Activated CD8-positive, alpha-beta memory T cell treated with anti-CD3 and anti-CD28 coated beads, Interleukin-2, amount 50 U/mL, for 1 hour (primary cell): Measurements from ENCODE around the gene SETDB2.

Source experiments
- DNase-seq: peaks from one replicate; pipeline ENCODE4 v3.0.0-alpha.2; 2020; ENCODE audit errors: extremely low read depth

The SETDB2 gene

GRCh38 chr13:49472186-49472585, 28.1 kb downstream of the SETDB2 start:
- DNase-seq = no peak

DNA sequence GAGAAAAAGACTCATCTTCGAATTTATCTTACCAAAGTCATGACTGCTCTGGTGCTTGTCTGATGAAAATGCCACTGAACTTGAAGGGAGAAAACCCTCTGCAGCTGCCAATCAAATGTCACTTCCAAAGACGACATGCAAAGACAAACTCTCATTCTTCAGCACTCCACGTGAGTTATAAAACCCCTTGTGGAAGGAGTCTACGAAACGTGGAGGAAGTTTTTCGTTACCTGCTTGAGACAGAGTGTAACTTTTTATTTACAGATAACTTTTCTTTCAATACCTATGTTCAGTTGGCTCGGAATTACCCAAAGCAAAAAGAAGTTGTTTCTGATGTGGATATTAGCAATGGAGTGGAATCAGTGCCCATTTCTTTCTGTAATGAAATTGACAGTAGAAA, 32.5 kb downstream of the SETDB2 start:
- DNase-seq = no peak

GRCh38 chr13:49481788-49482187, 37.7 kb downstream of the SETDB2 start:
- DNase-seq = no peak

DNA sequence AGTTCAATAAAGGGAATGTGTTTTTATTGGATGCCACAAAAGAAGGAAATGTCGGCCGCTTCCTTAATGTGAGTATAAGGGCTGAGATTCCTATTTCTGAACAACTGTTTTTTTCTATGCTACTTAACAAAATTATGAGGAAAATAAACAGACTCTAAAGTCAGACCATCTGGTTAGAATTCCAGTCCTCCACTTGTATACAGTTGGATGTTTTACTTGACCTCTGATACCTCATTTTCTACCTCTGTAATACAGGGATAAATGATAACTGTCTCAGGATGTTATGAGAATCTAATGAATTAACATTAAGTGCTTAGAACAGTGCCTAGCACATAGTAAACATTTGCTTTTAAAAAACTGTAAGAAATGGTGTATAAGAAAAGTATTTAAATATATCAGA, 44.5 kb downstream of the SETDB2 start:
- DNase-seq = no peak

- no peak for DNase-seq
These were observed 50.6 kb downstream of the SETDB2 start for GRCh38 chr13:49494645-49495044.

DNA sequence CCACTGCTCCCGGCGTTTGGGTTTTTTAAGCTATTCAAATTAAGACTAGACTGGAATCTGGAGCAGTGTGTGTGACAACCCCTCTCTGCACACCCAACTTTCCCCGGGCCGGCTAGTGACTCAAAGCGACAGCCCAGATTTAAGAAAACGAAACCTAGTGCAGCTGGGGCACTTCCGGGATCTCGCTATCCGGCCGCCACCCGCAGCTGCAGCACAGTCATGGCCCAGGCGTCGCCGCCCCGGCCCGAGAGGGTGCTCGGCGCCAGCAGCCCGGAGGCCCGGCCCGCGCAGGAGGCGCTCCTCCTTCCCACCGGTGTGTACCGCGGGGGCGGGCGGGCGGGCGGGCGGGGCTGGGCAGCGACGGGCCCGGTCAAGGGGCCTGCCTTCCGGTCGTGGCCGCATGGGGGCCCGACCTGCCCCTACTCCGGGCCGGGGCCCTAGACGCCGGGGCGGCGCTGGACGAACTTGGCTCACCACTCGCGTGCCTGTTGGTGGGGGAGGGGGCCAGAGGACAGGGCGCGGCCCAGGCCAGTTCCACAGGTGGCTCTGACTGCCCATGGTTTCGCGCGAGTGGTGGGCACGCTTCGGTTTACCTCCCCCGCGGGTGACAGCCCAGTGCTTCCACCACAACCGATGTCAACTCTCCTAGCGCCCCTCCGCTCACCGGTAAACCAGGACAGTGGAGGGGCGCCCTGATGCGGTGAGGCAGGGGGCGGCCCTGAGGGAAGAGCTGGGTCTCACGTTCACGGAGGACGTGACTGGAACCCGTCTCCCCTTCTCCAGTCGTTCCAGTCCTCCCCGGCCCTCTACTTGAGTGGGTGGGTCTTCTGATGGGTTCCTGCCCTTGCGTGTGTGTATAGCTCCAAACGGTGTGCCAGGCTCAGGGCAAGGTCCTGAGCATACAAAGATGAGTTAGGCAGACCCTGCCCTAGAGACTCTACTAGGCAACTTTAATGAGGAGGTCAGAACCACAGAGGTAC, 52.0 kb downstream of the SETDB2 start, which contains the start of gene PHF11:
TSS of gene PHF11 (plus strand) at position 171 of the 980 bp plus-strand sequence. CDS start at position 220, 49 bp downstream.
- DNase-seq = peak; percentile 71

- peak; percentile 30 for DNase-seq
These were observed 52.8 kb downstream of the SETDB2 start for GRCh38 chr13:49496837-49497236.

DNA sequence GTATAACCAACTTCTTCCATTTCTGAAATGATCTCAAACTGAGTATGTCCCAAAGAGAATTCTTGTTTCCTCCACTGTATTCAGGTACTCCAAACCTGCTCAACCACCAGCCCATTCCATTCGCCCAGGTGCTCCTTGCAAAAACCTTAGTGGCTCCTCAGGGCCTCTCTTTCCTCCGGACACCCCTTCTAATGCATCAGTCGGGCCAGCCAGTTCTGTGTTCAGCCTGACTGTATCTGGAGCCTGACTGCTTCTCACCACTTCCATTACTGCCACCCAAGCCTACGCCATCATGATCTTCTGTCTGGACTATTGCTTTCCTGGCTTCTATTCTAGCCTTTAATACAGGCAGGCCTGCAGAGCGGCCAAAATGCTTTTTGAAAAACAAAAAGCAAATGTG, 53.2 kb downstream of the SETDB2 start:
- DNase-seq = no peak

DNA sequence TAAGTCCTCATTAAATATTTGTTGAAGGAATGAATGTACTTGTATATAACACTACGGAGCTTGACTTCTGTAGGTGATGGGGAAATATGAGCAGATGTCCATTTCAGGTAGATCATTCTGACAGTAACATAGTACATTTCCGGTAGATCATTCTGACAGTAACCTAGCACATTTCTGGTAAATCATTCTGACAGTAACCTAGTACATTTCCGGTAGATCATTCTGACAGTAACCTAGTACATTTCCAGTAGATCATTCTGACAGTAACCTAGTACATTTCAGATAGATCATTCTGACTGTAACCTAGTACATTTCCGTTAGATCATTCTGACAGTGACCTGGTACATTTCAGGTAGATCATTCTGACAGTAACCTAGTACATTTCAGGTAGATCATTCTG, 54.1 kb downstream of the SETDB2 start:
- DNase-seq = no peak

DNA sequence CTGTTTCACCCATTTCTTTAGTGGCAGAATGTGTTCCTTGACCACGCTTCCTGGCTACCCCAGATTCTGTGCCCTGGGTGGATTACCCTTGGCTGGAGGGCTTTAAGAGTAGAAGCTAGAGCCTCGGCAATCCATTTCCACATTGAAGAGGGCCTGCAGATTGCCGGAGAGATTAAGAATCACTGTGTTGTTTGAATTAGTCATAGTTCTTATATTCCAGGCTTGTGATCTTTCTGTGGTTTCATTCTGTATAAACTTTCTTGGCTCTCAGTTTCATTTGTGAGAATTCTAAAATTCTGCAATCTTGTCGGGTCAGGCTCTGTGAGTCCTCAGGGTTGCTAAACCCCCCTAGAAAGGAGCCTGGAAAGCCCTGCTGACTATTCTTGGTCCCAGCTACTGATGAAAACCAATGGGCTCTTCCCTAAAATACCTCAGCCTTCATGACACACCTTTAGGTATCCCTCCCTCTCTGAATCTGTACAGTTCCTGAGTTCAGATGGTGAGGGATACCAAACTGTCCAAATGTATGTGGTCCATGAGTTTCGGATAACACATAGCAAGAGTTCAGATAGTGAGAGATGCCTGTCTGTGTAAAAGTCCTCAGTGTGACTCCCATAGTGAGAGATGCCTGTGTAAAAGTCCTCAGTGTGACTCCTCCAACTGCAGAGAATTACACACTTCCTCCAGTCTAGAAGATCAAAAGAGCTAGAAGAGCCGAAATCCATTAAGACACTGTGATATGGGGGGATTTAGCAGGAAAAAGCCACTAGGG, 56.0 kb downstream of the SETDB2 start:
- no peak for DNase-seq

- no peak for DNase-seq
These were observed 58.9 kb downstream of the SETDB2 start for GRCh38 chr13:49502954-49503353.

DNA sequence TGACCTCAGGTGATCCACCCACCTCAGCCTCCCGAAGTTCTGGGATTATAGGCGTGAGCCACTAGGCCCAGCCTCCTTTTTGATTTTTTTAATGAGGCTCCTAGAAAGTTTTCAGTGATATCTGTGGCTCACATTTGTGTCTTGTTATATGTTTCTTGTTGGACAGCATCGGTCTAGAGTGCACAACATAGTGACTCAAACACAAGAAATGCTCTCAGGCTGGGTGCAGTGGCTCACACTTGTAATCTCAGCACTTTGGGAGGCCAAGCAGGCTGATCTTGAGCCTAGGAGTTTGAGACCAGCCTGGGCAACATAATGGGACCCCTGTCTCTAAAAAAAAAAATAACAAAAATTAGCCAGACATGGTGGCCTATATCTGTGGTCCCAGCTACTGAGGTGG, 59.9 kb downstream of the SETDB2 start:
- no peak for DNase-seq

DNA sequence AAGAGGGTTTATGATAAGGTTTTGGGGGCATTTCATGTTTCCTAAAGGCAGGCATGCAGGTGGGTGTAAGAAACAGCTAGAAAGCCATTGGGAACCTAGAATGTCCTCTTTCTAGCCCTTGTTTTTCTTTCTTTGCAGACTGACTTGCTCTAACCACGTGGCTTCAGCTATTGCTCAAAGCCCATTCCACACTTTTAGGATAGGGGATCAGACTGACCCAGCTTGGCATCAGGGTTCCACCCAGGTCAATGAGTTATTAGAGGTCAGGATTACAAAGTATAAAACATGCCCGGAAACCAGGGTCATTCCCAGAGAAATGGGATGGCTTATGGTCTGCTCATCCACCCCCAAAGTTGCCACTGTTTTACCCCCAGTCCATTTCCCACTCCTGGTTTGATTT, 68.5 kb downstream of the SETDB2 start:
- no peak for DNase-seq

- DNase-seq = no peak
These were observed 72.4 kb downstream of the SETDB2 start for GRCh38 chr13:49516467-49516866.

DNA sequence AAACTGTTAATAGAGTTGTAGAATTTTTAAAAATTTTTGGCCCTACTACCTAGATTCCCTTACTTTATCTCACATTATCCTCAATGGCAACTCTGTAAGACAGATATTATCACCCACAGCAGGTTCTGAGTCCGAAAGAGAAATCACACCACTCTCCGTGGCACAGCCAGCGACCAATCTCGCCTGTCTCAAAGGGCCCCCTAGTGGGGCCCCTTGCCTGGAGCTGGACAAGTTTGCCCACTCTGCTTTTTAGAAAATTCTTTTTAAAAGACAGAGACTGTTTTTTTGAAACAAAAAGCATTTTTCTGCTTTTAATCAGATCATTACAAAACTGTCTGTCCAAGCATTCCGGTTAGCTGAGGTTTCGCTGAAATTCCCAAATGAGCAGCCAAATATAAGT, 73.4 kb downstream of the SETDB2 start:
- DNase-seq = no peak

GRCh38 chr13:49521224-49521623, 77.2 kb downstream of the SETDB2 start:
- no peak for DNase-seq

DNA sequence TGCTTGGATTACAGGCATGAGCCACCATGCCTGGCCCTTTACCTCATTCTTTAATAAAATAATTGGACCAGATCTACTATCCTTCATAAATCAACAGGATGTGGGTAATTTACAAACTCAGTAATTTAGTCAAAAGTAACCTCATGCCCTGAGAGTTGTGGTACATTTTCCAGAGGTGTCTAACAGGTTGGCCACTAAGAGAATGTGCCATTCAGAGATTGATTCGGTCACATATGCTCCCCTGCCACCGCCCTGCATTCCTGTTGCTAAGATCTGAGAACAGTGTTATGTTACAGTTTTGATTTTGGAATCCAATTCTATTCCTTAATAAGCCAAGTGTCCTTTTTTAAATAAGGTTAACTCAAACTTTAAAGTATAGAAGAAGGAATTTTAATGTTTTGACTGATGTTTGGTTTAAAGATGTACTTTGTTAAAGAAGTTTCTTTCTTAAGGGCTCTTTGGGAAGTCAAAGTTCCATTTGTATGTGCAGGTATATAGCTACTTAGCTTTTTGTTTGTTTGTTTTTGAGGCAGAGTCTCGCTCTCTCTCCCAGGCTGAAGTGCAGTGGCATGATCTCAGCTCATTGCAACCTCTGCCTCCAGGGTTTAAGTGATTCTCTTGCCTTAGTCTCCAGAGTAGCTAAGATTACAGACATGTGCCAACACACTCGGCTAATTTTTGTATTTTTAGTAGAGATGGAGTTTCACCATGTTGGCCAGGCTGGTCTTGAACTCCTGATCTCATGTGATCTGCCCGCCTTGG, 80.8 kb downstream of the SETDB2 start:
- no peak for DNase-seq

DNA sequence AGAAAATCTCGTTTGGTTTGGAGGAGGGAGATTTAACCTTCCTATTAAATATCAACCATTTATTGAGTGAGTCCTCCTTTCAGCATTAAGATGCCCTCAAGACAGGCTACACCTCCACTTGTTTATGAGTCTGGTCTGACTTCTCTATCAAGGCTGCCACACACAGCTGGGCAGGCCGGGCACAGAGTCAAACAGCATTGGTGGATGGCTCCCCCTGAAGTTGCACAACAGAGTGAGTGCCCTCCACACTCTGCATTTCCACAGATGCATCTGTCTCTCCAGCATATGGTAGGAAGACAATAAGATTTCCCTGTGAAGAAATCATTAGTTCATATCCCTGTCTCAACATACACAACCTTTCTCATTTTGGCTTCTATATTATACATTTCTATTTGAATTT, 83.0 kb downstream of the SETDB2 start:
- DNase-seq = no peak

GRCh38 chr13:49528161-49528560, 84.1 kb downstream of the SETDB2 start:
- no peak for DNase-seq

DNA sequence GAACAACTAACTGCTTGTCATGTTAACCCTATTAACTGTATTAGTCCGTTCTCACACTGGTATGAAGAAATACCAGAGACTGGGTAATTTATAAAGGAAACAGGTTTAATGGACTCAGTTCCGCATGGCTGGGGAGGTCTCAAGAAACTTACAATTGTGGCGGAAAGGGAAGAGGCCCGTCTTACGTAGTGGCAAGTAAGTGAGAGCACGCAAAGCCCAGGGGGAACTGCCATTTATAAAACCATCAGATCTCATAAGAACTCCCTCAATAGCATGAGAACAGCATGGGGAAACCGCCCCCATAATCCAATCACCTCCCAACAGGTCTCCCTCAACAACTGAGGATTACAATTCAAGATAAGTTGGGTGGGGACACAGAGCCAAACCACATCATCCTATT, 86.4 kb downstream of the SETDB2 start:
- no peak for DNase-seq

- no peak for DNase-seq
These were observed 88.5 kb downstream of the SETDB2 start for GRCh38 chr13:49532593-49532992.

- DNase-seq = no peak
These were observed 88.9 kb downstream of the SETDB2 start for GRCh38 chr13:49533011-49533410.
